PC-3 (cell line): ENCODE data around the gene ZAP70. TPM values are rescaled to one million over a fixed set of nuclear protein-coding genes. Genes with fewer than 3 reads are reported as not detected.

Experiments
- ATAC-seq: fragments of 200-7000 bp; cut with Tn5 transposase; 2 replicates; pipeline ENCODE4 v1.9.1; 2020; ENCODE audit warnings: mild to moderate bottlenecking, moderate library complexity
- BruUV-seq: library from RNA; stranded (reverse); fragments of 400-500 nt; replicated peaks from 2 replicates; lab custom pipeline; 2021; lab: Mats Ljungman, UMichigan
- CTCF ChIA-PET: fragments of 300-600 bp; sonication (Branson Sonifier 250); formaldehyde crosslinking; loops from one replicate; lab custom pipeline; 2022; ENCODE audit warnings: antibody characterized with exemption; lab: Charles Lee
- POLR2A ChIA-PET: fragments of 300-600 bp; sonication (Branson Sonifier 250); formaldehyde crosslinking; loops from one replicate; lab custom pipeline; 2022; ENCODE audit warnings: antibody characterized with exemption; ENCODE audit not compliant: unreplicated experiment; lab: Charles Lee
- DNase-seq: peaks from one replicate; pipeline ENCODE4 v3.0.0-alpha.2; 2015
- H2AFZ ChIP-seq: fragments of 300-600 bp; sonication (generic); 2 replicates; pipeline ENCODE4 v1.6.0; 2016; ENCODE audit warnings: antibody characterized with exemption, low read length
- H3F3A ChIP-seq: fragments of 300-600 bp; sonication (generic); one replicate; pipeline ENCODE4 v1.6.0; 2017; ENCODE audit warnings: antibody characterized with exemption, low read length, control low read depth, mild to moderate bottlenecking; ENCODE audit not compliant: unreplicated experiment
- H3K27ac ChIP-seq: fragments of 300-600 bp; sonication (generic); 2 replicates; pipeline ENCODE4 v1.5.1; 2016; ENCODE audit warnings: mild to moderate bottlenecking, low read length
- H3K27me3 ChIP-seq: fragments of 300-600 bp; sonication (generic); 2 replicates; pipeline ENCODE4 v1.6.1; 2016; ENCODE audit warnings: low read length, mixed read lengths
- H3K36me3 ChIP-seq: fragments of 300-600 bp; sonication (generic); 2 replicates; pipeline ENCODE4 v1.6.1; 2016; ENCODE audit warnings: low read depth, mixed run types, low read length, mixed read lengths
- H3K4me1 ChIP-seq: fragments of 300-600 bp; sonication (generic); 2 replicates; pipeline ENCODE4 v1.5.1; 2016; ENCODE audit warnings: low read length; ENCODE audit not compliant: insufficient read depth
- H3K4me2 ChIP-seq: fragments of 300-600 bp; sonication (generic); 2 replicates; pipeline ENCODE4 v1.6.0; 2016; ENCODE audit warnings: low read length
- H3K4me3 ChIP-seq: fragments of 300-600 bp; sonication (generic); 2 replicates; pipeline ENCODE4 v1.5.1; 2016; ENCODE audit warnings: mild to moderate bottlenecking, low read length, mixed read lengths
- H3K79me2 ChIP-seq: fragments of 300-600 bp; sonication (generic); 2 replicates; pipeline ENCODE4 v1.6.1; 2017; ENCODE audit warnings: low read length, mixed read lengths
- H3K9ac ChIP-seq: fragments of 300-600 bp; sonication (generic); 2 replicates; pipeline ENCODE4 v1.6.0; 2016; ENCODE audit warnings: mild to moderate bottlenecking, low read length
- H3K9me2 ChIP-seq: fragments of 300-600 bp; sonication (generic); replicated peaks from 2 replicates; pipeline ENCODE4 v1.6.1; 2016; ENCODE audit warnings: mixed run types, low read length, mixed read lengths
- H3K9me3 ChIP-seq: fragments of 300-600 bp; sonication (generic); 2 replicates; pipeline ENCODE4 v1.6.1; 2016; ENCODE audit warnings: low read length, mixed read lengths
- H4K20me1 ChIP-seq: fragments of 300-600 bp; sonication (generic); 2 replicates; pipeline ENCODE4 v1.6.1; 2016; ENCODE audit warnings: low read length, mixed read lengths
- EZH2 ChIP-seq: fragments of 300-600 bp; sonication (generic); IDR thresholded peaks from one replicate; pipeline ENCODE4 v1.6.1; 2017; ENCODE audit warnings: antibody characterized with exemption, mild to moderate bottlenecking, low read length; ENCODE audit not compliant: unreplicated experiment
- EZH2phosphoT487 ChIP-seq: fragments of 300-600 bp; sonication (generic); IDR thresholded peaks from 2 replicates; pipeline ENCODE4 v1.6.1; 2018; ENCODE audit warnings: mild to moderate bottlenecking, antibody characterized with exemption, low read length, borderline replicate concordance
- intact Hi-C: fragments of 100-400 bp; cut with micrococcal nuclease; formaldehyde crosslinking; loops from 2 replicates; pipeline ENCODE4 v1.9.0; 2023
- total RNA-seq: library from RNA; depleted of rRNA; stranded (reverse); fragments of >200 nt; gene quantifications from 2 replicates; pipeline ENCODE4 v1.2.3, GENCODE V29; 2014
- TF ChIP-seq, protein P1 (sequence below): fragments of 300-600 bp; sonication (generic); conservative IDR thresholded peaks from 2 replicates; pipeline ENCODE4 v1.5.1; 2017; ENCODE audit warnings: antibody characterized with exemption, low read depth, mild to moderate bottlenecking, low read length

Gene ZAP70
- total RNA-seq, 1 experiment from 2014 or later: not detected

DNA sequence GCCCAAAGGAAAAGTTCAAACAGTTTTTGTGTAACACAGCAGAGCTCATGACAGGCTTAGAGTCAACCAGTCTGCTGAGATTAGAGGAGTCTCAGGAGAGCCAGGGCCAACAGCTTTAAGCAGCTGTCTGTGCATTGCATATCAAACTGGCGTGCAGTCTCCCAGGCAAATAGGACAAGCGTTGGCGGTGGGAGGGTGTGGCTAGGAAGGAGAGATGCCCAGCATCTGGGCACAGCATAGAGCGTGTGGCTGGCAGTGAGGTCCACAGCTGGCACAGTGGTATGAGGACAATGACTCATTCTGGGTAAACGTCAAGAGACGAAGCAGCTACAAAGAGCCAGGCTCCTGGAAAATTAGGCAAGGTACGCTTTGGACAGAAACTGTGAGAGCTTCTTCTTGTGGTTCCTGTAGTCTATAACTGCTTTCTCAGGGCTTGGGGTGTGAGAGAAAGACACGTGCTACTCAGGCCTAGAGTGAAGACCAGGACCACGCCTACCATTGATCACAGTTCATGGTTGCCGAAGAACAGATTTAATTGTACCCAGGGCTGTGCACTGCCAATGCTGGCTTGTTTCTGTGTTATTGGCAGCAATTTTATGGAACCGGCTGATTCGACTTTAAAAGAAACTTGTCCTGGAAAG is 14.8 kb downstream of the ZAP70 start:
- TF ChIP-seq EZH2: no peak
- Histone ChIP-seq H3K27me3 (no peaks in the 10 kb centered on the region), H3K9ac (no peak overlapping the region), H3K4me1 (peaks cover 9% of the 10 kb centered on the region), H3K4me2 (peak overlapping the region; percentile 3; the same call in 1 of the 2 replicates), H3K27ac (no peak overlapping the region), H3F3A (no peaks in the 10 kb centered on the region), H4K20me1 (no peaks in the 10 kb centered on the region), H2AFZ (no peak overlapping the region), H3K79me2 (no peaks in the 10 kb centered on the region), H3K36me3 (no peaks in the 10 kb centered on the region), H3K9me3 (no peaks in the 10 kb centered on the region), H3K4me3 (no peak overlapping the region), H3K9me2 (no peaks in the 10 kb centered on the region)
- CTCF ChIA-PET: no interaction called here
- POLR2A ChIA-PET: interaction anchor here (0.6 kb wide), 1 partner anchor 12 kb away, joined by 5 read pairs; no protein-coding TSS in a partner anchor
- DNase-seq (peak; percentile 70), ATAC-seq (peak; percentile 99)
- intact Hi-C loops: no loop called here
- no TSS peak for BruUV-seq

DNA sequence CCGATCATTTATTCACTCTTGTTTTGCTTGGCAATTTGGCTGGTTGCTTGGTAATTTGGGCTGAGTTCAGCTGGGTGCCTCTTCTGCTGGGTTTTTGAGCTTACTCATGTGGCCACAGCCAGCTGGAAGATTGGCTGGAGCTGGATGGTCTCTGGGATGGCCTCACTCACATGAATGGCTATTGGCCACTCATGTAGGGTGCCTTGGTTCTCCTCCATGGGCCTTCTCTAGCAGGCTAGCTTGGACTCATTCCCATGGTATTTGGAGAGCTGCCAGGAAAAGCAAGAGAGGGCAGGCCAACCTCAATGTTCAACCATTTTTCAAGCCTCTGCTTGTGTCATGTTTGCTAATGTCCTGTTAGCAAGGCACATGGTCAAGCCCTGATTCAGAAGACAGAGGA is 16.9 kb downstream of the ZAP70 start:
- no peaks in the 10 kb centered on the region for H3K79me2 ChIP-seq
- H3K36me3 ChIP-seq: no peaks in the 10 kb centered on the region
- no peaks in the 10 kb centered on the region for H4K20me1 ChIP-seq
- no peaks in the 10 kb centered on the region for H3K9me2 ChIP-seq
- no peak overlapping the region for H3K4me3 ChIP-seq
- no peaks in the 10 kb centered on the region for H3K27me3 ChIP-seq
- POLR2A ChIA-PET: no interaction called here
- peaks cover 9% of the 10 kb centered on the region for H3K4me1 ChIP-seq
- ATAC-seq (no peak), DNase-seq (peak; percentile 7)
- CTCF ChIA-PET: no interaction called here
- no peaks in the 10 kb centered on the region for H3K9me3 ChIP-seq
- BruUV-seq: no TSS peak
- H2AFZ ChIP-seq: no peak overlapping the region
- H3F3A ChIP-seq: no peaks in the 10 kb centered on the region
- no peak overlapping the region for H3K9ac ChIP-seq
- no peak overlapping the region for H3K4me2 ChIP-seq
- TF ChIP-seq EZH2 (no peak), EZH2phosphoT487 (no peak)
- TF ChIP-seq, protein P1, sequence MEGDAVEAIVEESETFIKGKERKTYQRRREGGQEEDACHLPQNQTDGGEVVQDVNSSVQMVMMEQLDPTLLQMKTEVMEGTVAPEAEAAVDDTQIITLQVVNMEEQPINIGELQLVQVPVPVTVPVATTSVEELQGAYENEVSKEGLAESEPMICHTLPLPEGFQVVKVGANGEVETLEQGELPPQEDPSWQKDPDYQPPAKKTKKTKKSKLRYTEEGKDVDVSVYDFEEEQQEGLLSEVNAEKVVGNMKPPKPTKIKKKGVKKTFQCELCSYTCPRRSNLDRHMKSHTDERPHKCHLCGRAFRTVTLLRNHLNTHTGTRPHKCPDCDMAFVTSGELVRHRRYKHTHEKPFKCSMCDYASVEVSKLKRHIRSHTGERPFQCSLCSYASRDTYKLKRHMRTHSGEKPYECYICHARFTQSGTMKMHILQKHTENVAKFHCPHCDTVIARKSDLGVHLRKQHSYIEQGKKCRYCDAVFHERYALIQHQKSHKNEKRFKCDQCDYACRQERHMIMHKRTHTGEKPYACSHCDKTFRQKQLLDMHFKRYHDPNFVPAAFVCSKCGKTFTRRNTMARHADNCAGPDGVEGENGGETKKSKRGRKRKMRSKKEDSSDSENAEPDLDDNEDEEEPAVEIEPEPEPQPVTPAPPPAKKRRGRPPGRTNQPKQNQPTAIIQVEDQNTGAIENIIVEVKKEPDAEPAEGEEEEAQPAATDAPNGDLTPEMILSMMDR: no peak
- H3K27ac ChIP-seq: no peak overlapping the region
- intact Hi-C loops: no loop called here

DNA sequence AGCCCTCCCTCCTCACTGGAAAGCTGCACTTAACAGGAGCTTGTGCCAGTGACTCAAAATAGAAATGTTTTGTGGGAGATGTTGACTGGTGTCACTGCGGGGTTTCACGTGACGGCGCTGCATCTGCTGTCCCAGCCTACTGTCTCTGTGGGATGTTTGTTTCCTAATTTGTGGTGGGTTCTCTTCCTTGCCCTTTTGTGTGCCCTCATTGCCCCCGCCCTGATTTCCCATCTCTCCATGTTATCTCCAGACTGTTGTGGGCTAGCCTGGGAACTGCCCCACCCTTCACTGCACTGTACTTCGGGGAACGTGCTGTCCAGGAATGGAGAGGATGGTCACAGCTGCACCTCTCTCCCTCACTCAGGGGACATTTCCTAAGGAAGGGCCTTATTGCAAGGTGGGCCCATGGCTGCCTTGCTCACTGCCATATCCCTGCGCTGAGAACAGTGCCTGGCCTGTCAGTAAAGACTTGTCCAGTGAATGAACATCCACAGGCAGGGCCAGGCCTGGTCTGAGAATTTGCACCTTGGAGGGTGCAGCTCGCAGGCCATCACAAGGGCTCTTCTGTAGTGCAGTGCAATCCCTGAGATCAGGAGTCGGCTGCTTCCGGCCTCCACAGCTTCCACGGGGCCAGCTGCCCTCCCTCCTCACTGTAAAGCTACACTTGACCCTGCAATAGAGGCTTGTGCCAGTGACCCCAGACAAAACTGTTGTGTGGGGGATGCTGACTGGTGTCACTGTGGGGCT is 18.1 kb downstream of the ZAP70 start:
- H3K9me3 ChIP-seq: no peaks in the 10 kb centered on the region
- DNase-seq (no peak), ATAC-seq (no peak)
- H3K27me3 ChIP-seq: no peaks in the 10 kb centered on the region
- no peak overlapping the region for H3K9ac ChIP-seq
- no peaks in the 10 kb centered on the region for H3K9me2 ChIP-seq
- H3F3A ChIP-seq: no peaks in the 10 kb centered on the region
- no peak overlapping the region for H3K4me2 ChIP-seq
- peaks cover 9% of the 10 kb centered on the region for H3K4me1 ChIP-seq
- no peaks in the 10 kb centered on the region for H4K20me1 ChIP-seq
- no peaks in the 10 kb centered on the region for H3K79me2 ChIP-seq
- no peak overlapping the region for H3K27ac ChIP-seq
- TF ChIP-seq EZH2phosphoT487: no peak
- TF ChIP-seq, protein P1: no peak
- no peak overlapping the region for H3K4me3 ChIP-seq
- no peak overlapping the region for H2AFZ ChIP-seq
- BruUV-seq: no TSS peak
- POLR2A ChIA-PET: no interaction called here
- H3K36me3 ChIP-seq: no peaks in the 10 kb centered on the region
- intact Hi-C loops: no loop called here
- CTCF ChIA-PET: no interaction called here
